Type B pancreatic cell (in vitro differentiated cells): Measurements from ENCODE around the gene LHX4. TPM values are rescaled to one million over a fixed set of nuclear protein-coding genes. Genes with fewer than 3 reads are reported as not detected.

Experiments
- DNase-seq: peaks from one replicate; pipeline ENCODE4 v3.0.0; 2021; ENCODE audit warnings: mixed read lengths; ENCODE audit not compliant: unreplicated experiment; ENCODE audit errors: extremely low spot score
- H3K27ac Mint-ChIP-seq: 2 replicates; pipeline ENCODE4 v1.8.0; 2021; ENCODE audit warnings: mild to moderate bottlenecking, mixed read lengths
- H3K27me3 Mint-ChIP-seq: 2 replicates; pipeline ENCODE4 v1.8.0; 2021; ENCODE audit warnings: mixed read lengths
- H3K36me3 Mint-ChIP-seq: 2 replicates; pipeline ENCODE4 v1.8.0; 2021; ENCODE audit warnings: mixed read lengths
- H3K4me1 Mint-ChIP-seq: one replicate; pipeline ENCODE4 v1.8.0; 2021; ENCODE audit warnings: mixed read lengths; ENCODE audit not compliant: unreplicated experiment
- H3K4me3 Mint-ChIP-seq: 2 replicates; pipeline ENCODE4 v1.8.0; 2021; ENCODE audit warnings: mild to moderate bottlenecking, mixed read lengths
- H3K9me3 Mint-ChIP-seq: 2 replicates; pipeline ENCODE4 v1.8.0; 2021; ENCODE audit warnings: mixed read lengths
- total RNA-seq: library from RNA; stranded (reverse); gene quantifications from 2 replicates; pipeline ENCODE4 v1.2.1, GENCODE V29; 2021; ENCODE audit warnings: low replicate concordance
- TF ChIP-seq, protein P1 (sequence below): fragments of 200-600 bp; sonication (generic); conservative IDR thresholded peaks from 2 replicates; pipeline ENCODE4 v1.5.0; 2021; ENCODE audit warnings: antibody characterized with exemption, mild to moderate bottlenecking

Gene LHX4
- total RNA-seq, 1 donor from 2014 or later: 0.22 TPM

GRCh38 chr1:180262628-180263488 lies 32.8 kb downstream of the LHX4 start:
- DNase-seq: no peak
- Mint-ChIP-seq H3K4me3 (no peak overlapping the region), H3K9me3 (no peaks in the 10 kb centered on the region), H3K4me1 (peaks cover 14% of the 10 kb centered on the region), H3K27me3 (peaks cover 26% of the 10 kb centered on the region), H3K36me3 (no peaks in the 10 kb centered on the region), H3K27ac (no peak overlapping the region)
- TF ChIP-seq, protein P1, sequence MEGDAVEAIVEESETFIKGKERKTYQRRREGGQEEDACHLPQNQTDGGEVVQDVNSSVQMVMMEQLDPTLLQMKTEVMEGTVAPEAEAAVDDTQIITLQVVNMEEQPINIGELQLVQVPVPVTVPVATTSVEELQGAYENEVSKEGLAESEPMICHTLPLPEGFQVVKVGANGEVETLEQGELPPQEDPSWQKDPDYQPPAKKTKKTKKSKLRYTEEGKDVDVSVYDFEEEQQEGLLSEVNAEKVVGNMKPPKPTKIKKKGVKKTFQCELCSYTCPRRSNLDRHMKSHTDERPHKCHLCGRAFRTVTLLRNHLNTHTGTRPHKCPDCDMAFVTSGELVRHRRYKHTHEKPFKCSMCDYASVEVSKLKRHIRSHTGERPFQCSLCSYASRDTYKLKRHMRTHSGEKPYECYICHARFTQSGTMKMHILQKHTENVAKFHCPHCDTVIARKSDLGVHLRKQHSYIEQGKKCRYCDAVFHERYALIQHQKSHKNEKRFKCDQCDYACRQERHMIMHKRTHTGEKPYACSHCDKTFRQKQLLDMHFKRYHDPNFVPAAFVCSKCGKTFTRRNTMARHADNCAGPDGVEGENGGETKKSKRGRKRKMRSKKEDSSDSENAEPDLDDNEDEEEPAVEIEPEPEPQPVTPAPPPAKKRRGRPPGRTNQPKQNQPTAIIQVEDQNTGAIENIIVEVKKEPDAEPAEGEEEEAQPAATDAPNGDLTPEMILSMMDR: no peak

DNA sequence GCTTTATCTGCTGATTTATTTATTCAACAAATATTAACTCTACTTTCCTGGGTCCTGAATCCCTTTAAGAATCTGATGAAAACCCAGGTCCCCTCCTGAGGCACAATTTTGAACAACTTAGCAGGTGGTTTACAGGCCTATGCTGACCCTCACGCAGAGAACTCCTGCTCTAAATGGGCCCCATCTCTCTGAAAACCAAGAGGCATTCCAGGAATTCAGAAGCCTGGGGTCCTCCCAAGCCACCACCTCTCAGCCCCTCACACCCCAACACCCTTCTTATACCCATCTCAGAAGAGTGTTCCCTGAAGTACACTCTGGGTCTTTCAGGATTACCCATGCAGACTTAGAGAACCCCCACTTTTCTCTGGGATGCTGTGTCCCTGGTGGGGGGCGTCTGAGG lies 34.5 kb downstream of the LHX4 start:
- Mint-ChIP-seq H3K27me3 (peaks cover 17% of the 10 kb centered on the region), H3K4me3 (no peak overlapping the region), H3K4me1 (peaks cover 26% of the 10 kb centered on the region), H3K9me3 (no peaks in the 10 kb centered on the region), H3K36me3 (no peaks in the 10 kb centered on the region), H3K27ac (peak overlapping the region; percentile 16)
- TF ChIP-seq, protein P1: no peak
- no peak for DNase-seq

DNA sequence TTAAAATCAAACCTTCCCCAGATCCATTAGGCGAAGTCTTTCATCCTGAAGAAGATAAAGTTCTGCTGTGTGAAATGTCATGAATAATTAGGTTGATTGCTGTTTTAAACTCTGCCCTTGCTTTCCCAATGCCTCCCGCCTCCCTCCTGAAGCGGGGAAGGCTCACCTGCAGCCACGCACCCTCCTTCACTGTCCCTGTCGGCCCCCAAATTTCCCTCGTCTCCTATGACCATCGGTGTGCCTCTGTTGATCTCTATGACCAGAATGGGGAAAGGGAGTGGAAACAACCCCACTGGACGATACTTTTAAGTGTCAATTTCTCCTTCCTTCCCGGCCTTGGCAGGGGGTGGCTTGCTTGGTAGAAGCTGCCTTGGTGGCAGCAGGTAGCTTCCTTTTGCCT lies 35.1 kb downstream of the LHX4 start:
- Mint-ChIP-seq H3K4me3 (no peak overlapping the region), H3K27me3 (peaks cover 14% of the 10 kb centered on the region), H3K36me3 (no peaks in the 10 kb centered on the region), H3K27ac (peak overlapping the region; percentile 16), H3K9me3 (no peaks in the 10 kb centered on the region), H3K4me1 (peaks cover 26% of the 10 kb centered on the region)
- no peak for DNase-seq
- TF ChIP-seq, protein P1: no peak

- Mint-ChIP-seq H3K4me1 (peaks cover 28% of the 10 kb centered on the region), H3K27me3 (peaks cover 12% of the 10 kb centered on the region), H3K9me3 (no peaks in the 10 kb centered on the region), H3K4me3 (no peak overlapping the region), H3K36me3 (peaks cover 3% of the 10 kb centered on the region), H3K27ac (peak overlapping the region; percentile 16)
- no peak for DNase-seq
- TF ChIP-seq, protein P1: no peak
Observed at GRCh38 chr1:180265871-180266270, 35.8 kb downstream of the LHX4 start.

GRCh38 chr1:180266275-180267210 lies 36.5 kb downstream of the LHX4 start:
- Mint-ChIP-seq H3K36me3 (peaks cover 5% of the 10 kb centered on the region), H3K27ac (no peak overlapping the region), H3K27me3 (peaks cover 8% of the 10 kb centered on the region), H3K4me1 (peaks cover 30% of the 10 kb centered on the region), H3K4me3 (no peak overlapping the region), H3K9me3 (no peaks in the 10 kb centered on the region)
- peak; percentile 58 for DNase-seq
- TF ChIP-seq, protein P1: no peak
